Activated CD4-positive, CD25-positive, alpha-beta regulatory T cell treated with anti-CD3 and anti-CD28 coated beads, Interleukin-2, amount 50 U/mL, for 16 hours (primary cell): ENCODE data around the gene NMT2.

Experiments
- DNase-seq: peaks from one replicate; pipeline ENCODE4 v3.0.0-alpha.2; 2020; ENCODE audit warnings: low read depth, low spot score

NMT2 gene

GRCh38 chr10:15141136-15142054 lies 27.1 kb downstream of the NMT2 start:
- no peak for DNase-seq

- no peak for DNase-seq
Measured at GRCh38 chr10:15140698-15141097, 27.8 kb downstream of the NMT2 start.

GRCh38 chr10:15137636-15138035 lies 30.9 kb downstream of the NMT2 start:
- DNase-seq, result no peak

- no peak for DNase-seq
Measured at GRCh38 chr10:15137036-15137359, 31.5 kb downstream of the NMT2 start.

GRCh38 chr10:15136129-15137035 lies 32.1 kb downstream of the NMT2 start:
- no peak for DNase-seq

GRCh38 chr10:15131330-15131729 lies 37.2 kb downstream of the NMT2 start:
- DNase-seq, result no peak

- no peak for DNase-seq
Measured at GRCh38 chr10:15124908-15125307, 43.6 kb downstream of the NMT2 start.

- no peak for DNase-seq
Measured at GRCh38 chr10:15124190-15124589, 44.3 kb downstream of the NMT2 start.

- DNase-seq, result no peak
Measured at GRCh38 chr10:15123749-15124184, 44.7 kb downstream of the NMT2 start.

GRCh38 chr10:15122477-15123030 lies 45.9 kb downstream of the NMT2 start:
- DNase-seq, result no peak

GRCh38 chr10:15121707-15122106 lies 46.8 kb downstream of the NMT2 start:
- DNase-seq, result no peak

- DNase-seq, result no peak
Measured at GRCh38 chr10:15120523-15120922, 48.0 kb downstream of the NMT2 start.

- DNase-seq, result no peak
Measured at GRCh38 chr10:15118615-15119014, 49.9 kb downstream of the NMT2 start.

GRCh38 chr10:15116225-15116624 lies 52.3 kb downstream of the NMT2 start:
- DNase-seq, result no peak

- DNase-seq, result no peak
Measured at GRCh38 chr10:15113766-15114165, 54.7 kb downstream of the NMT2 start.

GRCh38 chr10:15112657-15113056 lies 55.8 kb downstream of the NMT2 start:
- no peak for DNase-seq

GRCh38 chr10:15106352-15107013 lies 62.0 kb downstream of the NMT2 start:
- DNase-seq, result peak; percentile 46

GRCh38 chr10:15103513-15103912 lies 65.0 kb downstream of the NMT2 start:
- no peak for DNase-seq

GRCh38 chr10:15099886-15100285 lies 68.6 kb downstream of the NMT2 start:
- no peak for DNase-seq

- DNase-seq, result peak; percentile 89
Measured at GRCh38 chr10:15097011-15097812, 71.3 kb downstream of the NMT2 start, which contains the start of gene RPP38. RPP38 (plus strand) TSS chr10:15097355; CDS start chr10:15103315, 5,960 bp downstream.

- DNase-seq, result no peak
Measured at GRCh38 chr10:15096661-15097010, 71.9 kb downstream of the NMT2 start.
